Mesendoderm (in vitro differentiated cells): Measurements from ENCODE around the gene NEURL2.

Source experiments
- DNase-seq: peaks from one replicate; pipeline ENCODE4 v3.0.0; 2013
- H2AK5ac ChIP-seq: 2 replicates; pipeline ENCODE4 v1.6.1; 2013; ENCODE audit warnings: low read length, inconsistent platforms
- H2BK120ac ChIP-seq: 2 replicates; pipeline ENCODE4 v1.6.1; 2013; ENCODE audit warnings: low read depth, mild to moderate bottlenecking, low read length, moderate library complexity, mixed read lengths
- H2BK15ac ChIP-seq: replicated peaks from 2 replicates; pipeline ENCODE4 v1.6.1; 2013; ENCODE audit warnings: low read depth, mild to moderate bottlenecking, moderate library complexity
- H2BK5ac ChIP-seq: 2 replicates; pipeline ENCODE4 v1.6.1; 2013; ENCODE audit warnings: low read length, inconsistent platforms
- H3K18ac ChIP-seq: 2 replicates; pipeline ENCODE4 v1.6.1; 2013; ENCODE audit warnings: mild to moderate bottlenecking, low read length, mixed read lengths
- H3K23ac ChIP-seq: one replicate; pipeline ENCODE4 v1.6.1; 2013; ENCODE audit warnings: low read length
- H3K27ac ChIP-seq: 2 replicates; pipeline ENCODE4 v1.5.1; 2013; ENCODE audit warnings: low read depth, mild to moderate bottlenecking, inconsistent platforms, low read length, moderate library complexity
- H3K27me3 ChIP-seq: 2 replicates; pipeline ENCODE4 v1.6.1; 2013; ENCODE audit warnings: low read length, control low read depth, mild to moderate bottlenecking, inconsistent platforms; ENCODE audit not compliant: insufficient read depth, poor library complexity
- H3K36me3 ChIP-seq: 2 replicates; pipeline ENCODE4 v1.6.1; 2013; ENCODE audit warnings: low read length, inconsistent platforms; ENCODE audit not compliant: control insufficient read depth, insufficient read depth
- H3K4ac ChIP-seq: one replicate; pipeline ENCODE4 v1.6.1; 2013; ENCODE audit warnings: low read depth, mild to moderate bottlenecking, low read length, moderate library complexity
- H3K4me1 ChIP-seq: 2 replicates; pipeline ENCODE4 v1.6.1; 2013; ENCODE audit warnings: low read depth, low read length, inconsistent platforms; ENCODE audit not compliant: control insufficient read depth
- H3K4me2 ChIP-seq: 2 replicates; pipeline ENCODE4 v1.6.1; 2013; ENCODE audit warnings: low read length
- H3K4me3 ChIP-seq: 2 replicates; pipeline ENCODE4 v1.5.1; 2013; ENCODE audit warnings: mild to moderate bottlenecking, low read length
- H3K56ac ChIP-seq: one replicate; pipeline ENCODE4 v1.6.1; 2013; ENCODE audit warnings: low read length
- H3K79me1 ChIP-seq: 2 replicates; pipeline ENCODE4 v1.6.1; 2013; ENCODE audit warnings: low read length, inconsistent platforms
- H3K79me2 ChIP-seq: 2 replicates; pipeline ENCODE4 v1.6.1; 2013; ENCODE audit warnings: mild to moderate bottlenecking, low read length; ENCODE audit not compliant: control insufficient read depth, insufficient read depth
- H3K9ac ChIP-seq: 2 replicates; pipeline ENCODE4 v1.6.1; 2013; ENCODE audit warnings: low read length, inconsistent platforms
- H4K5ac ChIP-seq: one replicate; pipeline ENCODE4 v1.6.1; 2013; ENCODE audit warnings: low read length
- H4K8ac ChIP-seq: one replicate; pipeline ENCODE4 v1.6.1; 2013; ENCODE audit warnings: low read depth, mild to moderate bottlenecking, control low read depth, low read length, moderate library complexity
- WGBS: extraction: QIAGEN DNeasy Blood & Tissue Kit; methylation state at CpG from one replicate; pipeline ENCODE4 v1.1.7; 2013; ENCODE audit warnings: low lambda C conversion rate, missing lambda C conversion rate; ENCODE audit not compliant: insufficient coverage; ENCODE audit errors: extremely low coverage; 5-methylcytosine and 5-hydroxymethylcytosine counted together

NEURL2 gene

GRCh38 chr20:45890077-45890984, 677 bp downstream of the NEURL2 start:
- Histone ChIP-seq H3K4me2 (peak overlapping the region; percentile 90), H3K79me1 (no peaks in the 10 kb centered on the region), H3K27ac (no peak overlapping the region), H4K8ac (no peak overlapping the region), H2BK15ac (no peak overlapping the region), H3K23ac (peak overlapping the region; percentile 89), H3K27me3 (no peaks in the 10 kb centered on the region), H2BK120ac (no peak overlapping the region), H3K4me3 (peak overlapping the region; percentile 78), H3K79me2 (no peaks in the 10 kb centered on the region), H2AK5ac (no peak overlapping the region), H4K5ac (no peak overlapping the region), H2BK5ac (no peak overlapping the region), H3K4ac (peak overlapping the region; percentile 43), H3K18ac (peak overlapping the region; percentile 5), H3K56ac (peak overlapping the region; percentile 96), H3K9ac (peak overlapping the region; percentile 88), H3K36me3 (no peaks in the 10 kb centered on the region), H3K4me1 (no peaks in the 10 kb centered on the region)
- DNase-seq = peak; percentile 90
- WGBS = no CpG with 5 or more reads among the region's 79 CpGs

GRCh38 chr20:45888681-45889080, 2.3 kb downstream of the NEURL2 start:
- Histone ChIP-seq H3K18ac (no peak overlapping the region), H2BK15ac (no peak overlapping the region), H4K8ac (no peak overlapping the region), H3K4me1 (no peaks in the 10 kb centered on the region), H3K27me3 (no peaks in the 10 kb centered on the region), H3K79me1 (no peaks in the 10 kb centered on the region), H3K4me2 (no peak overlapping the region), H3K36me3 (no peaks in the 10 kb centered on the region), H3K4ac (no peak overlapping the region), H3K9ac (no peak overlapping the region), H4K5ac (no peak overlapping the region), H2BK5ac (no peak overlapping the region), H3K56ac (no peak overlapping the region), H3K27ac (no peak overlapping the region), H3K23ac (no peak overlapping the region), H2AK5ac (no peak overlapping the region), H3K79me2 (no peaks in the 10 kb centered on the region), H3K4me3 (no peak overlapping the region), H2BK120ac (no peak overlapping the region)
- DNase-seq = no peak
- no CpG with 5 or more reads among the region's 3 CpGs for WGBS

GRCh38 chr20:45887346-45887715, 3.7 kb downstream of the NEURL2 start, which contains the start of gene SPATA25:
Gene SPATA25, minus strand, starts transcription at chr20:45887622. Its CDS starts 32 bp downstream, at chr20:45887590.
- Histone ChIP-seq H3K18ac (no peak within 1 kb of the TSS), H3K27ac (no peak within 1 kb of the TSS), H3K4me2 (no peak within 1 kb of the TSS), H3K23ac (no peak within 1 kb of the TSS), H3K4me1 (no peaks in the 10 kb centered on the region), H4K8ac (no peak within 1 kb of the TSS), H3K27me3 (no peaks in the 10 kb centered on the region), H3K79me1 (peaks cover 2% of the 10 kb centered on the region), H3K56ac (no peak within 1 kb of the TSS), H3K4ac (no peak within 1 kb of the TSS), H4K5ac (no peak within 1 kb of the TSS), H2BK120ac (no peak within 1 kb of the TSS), H2BK5ac (no peak within 1 kb of the TSS), H3K9ac (no peak within 1 kb of the TSS), H2BK15ac (no peak within 1 kb of the TSS), H3K4me3 (no peak within 1 kb of the TSS), H3K79me2 (peaks cover 2% of the 10 kb centered on the region), H3K36me3 (peaks cover 7% of the 10 kb centered on the region), H2AK5ac (no peak within 1 kb of the TSS)
- WGBS = no CpG with 5 or more reads among the region's 8 CpGs
- DNase-seq = no peak

GRCh38 chr20:45886590-45887345, 4.2 kb downstream of the NEURL2 start:
- Histone ChIP-seq H3K79me1 (peaks cover 2% of the 10 kb centered on the region), H3K4me1 (no peaks in the 10 kb centered on the region), H3K4ac (no peak overlapping the region), H3K79me2 (peaks cover 2% of the 10 kb centered on the region), H3K4me2 (no peak overlapping the region), H3K27ac (no peak overlapping the region), H2BK15ac (no peak overlapping the region), H3K9ac (no peak overlapping the region), H3K56ac (no peak overlapping the region), H4K5ac (no peak overlapping the region), H3K4me3 (no peak overlapping the region), H3K36me3 (peaks cover 7% of the 10 kb centered on the region), H4K8ac (no peak overlapping the region), H2BK5ac (no peak overlapping the region), H3K18ac (no peak overlapping the region), H3K27me3 (no peaks in the 10 kb centered on the region), H3K23ac (no peak overlapping the region), H2BK120ac (no peak overlapping the region), H2AK5ac (no peak overlapping the region)
- DNase-seq = no peak
- no CpG with 5 or more reads among the region's 19 CpGs for WGBS

- H3K56ac ChIP-seq = no peak overlapping the region
- no peak overlapping the region for H3K4me2 ChIP-seq
- no peak overlapping the region for H3K9ac ChIP-seq
- no peak overlapping the region for H3K4me3 ChIP-seq
- no peak for DNase-seq
- no peak overlapping the region for H2BK15ac ChIP-seq
- no peak overlapping the region for H3K4ac ChIP-seq
- H3K18ac ChIP-seq = no peak overlapping the region
- no peaks in the 10 kb centered on the region for H3K4me1 ChIP-seq
- H4K8ac ChIP-seq = no peak overlapping the region
- WGBS = no CpG with 5 or more reads among the region's 9 CpGs
- no peak overlapping the region for H3K27ac ChIP-seq
- H3K23ac ChIP-seq = no peak overlapping the region
- no peak overlapping the region for H2AK5ac ChIP-seq
- peaks cover 2% of the 10 kb centered on the region for H3K79me1 ChIP-seq
- no peak overlapping the region for H4K5ac ChIP-seq
- H3K36me3 ChIP-seq = peaks cover 7% of the 10 kb centered on the region
- H2BK5ac ChIP-seq = no peak overlapping the region
- peaks cover 5% of the 10 kb centered on the region for H3K79me2 ChIP-seq
- no peaks in the 10 kb centered on the region for H3K27me3 ChIP-seq
- H2BK120ac ChIP-seq = no peak overlapping the region
These were observed 7.9 kb downstream of the NEURL2 start for GRCh38 chr20:45883100-45883469.
